PC-3 (cell line): ENCODE measurements around the gene BMP7.

Source experiments
- EZH2 ChIP-seq: fragments of 300-600 bp; sonication (generic); IDR thresholded peaks from one replicate; pipeline ENCODE4 v1.6.1; 2017; ENCODE audit warnings: antibody characterized with exemption, mild to moderate bottlenecking, low read length; ENCODE audit not compliant: unreplicated experiment
- TF ChIP-seq, protein P1 (sequence below): fragments of 300-600 bp; sonication (generic); conservative IDR thresholded peaks from 2 replicates; pipeline ENCODE4 v1.5.1; 2017; ENCODE audit warnings: antibody characterized with exemption, low read depth, mild to moderate bottlenecking, low read length

DNA sequence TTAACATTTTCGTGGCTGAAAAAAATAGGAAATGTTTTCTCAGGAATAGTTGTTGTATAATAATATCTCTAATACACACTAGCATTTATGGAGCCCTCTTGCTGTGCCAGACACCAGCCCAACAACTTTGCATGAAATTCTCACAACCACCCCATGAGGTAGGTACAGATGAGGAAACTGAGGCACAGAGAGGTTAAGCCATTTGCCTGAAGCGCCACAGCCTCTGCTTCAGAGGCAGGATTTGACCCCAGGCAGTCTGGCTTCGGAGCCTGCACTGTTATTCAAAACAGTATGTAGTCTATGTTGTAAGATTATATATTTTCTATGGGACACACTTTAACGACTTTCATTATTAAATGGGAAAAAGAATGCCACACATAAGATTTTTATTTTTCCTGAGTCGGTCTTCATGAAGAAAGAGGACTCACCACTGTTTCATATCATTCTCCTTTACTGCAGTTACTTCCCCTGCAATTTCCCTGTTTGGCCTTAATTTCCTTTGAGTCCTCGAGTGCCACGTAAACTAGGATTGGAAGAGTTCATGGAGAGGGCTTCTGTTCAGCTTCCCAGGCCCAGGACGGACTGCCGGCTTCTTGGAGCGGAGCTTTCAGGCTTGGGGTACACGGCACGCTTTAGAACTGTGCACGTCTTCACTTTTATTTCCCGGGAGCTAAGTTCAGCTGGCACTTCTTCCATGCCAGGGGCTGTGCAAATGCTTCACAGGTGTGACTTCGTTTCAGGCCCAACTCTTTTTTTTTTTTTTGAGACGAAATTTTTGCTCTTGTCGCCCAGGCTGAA lies 128.0 kb downstream of the BMP7 start:
- TF ChIP-seq, protein P1, sequence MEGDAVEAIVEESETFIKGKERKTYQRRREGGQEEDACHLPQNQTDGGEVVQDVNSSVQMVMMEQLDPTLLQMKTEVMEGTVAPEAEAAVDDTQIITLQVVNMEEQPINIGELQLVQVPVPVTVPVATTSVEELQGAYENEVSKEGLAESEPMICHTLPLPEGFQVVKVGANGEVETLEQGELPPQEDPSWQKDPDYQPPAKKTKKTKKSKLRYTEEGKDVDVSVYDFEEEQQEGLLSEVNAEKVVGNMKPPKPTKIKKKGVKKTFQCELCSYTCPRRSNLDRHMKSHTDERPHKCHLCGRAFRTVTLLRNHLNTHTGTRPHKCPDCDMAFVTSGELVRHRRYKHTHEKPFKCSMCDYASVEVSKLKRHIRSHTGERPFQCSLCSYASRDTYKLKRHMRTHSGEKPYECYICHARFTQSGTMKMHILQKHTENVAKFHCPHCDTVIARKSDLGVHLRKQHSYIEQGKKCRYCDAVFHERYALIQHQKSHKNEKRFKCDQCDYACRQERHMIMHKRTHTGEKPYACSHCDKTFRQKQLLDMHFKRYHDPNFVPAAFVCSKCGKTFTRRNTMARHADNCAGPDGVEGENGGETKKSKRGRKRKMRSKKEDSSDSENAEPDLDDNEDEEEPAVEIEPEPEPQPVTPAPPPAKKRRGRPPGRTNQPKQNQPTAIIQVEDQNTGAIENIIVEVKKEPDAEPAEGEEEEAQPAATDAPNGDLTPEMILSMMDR = no peak
- no peak for TF ChIP-seq EZH2
